HG03354 (cell line): Measurements from ENCODE around the gene GAB2.
"Not testable (repeated sequence)": the region's sequence is repeated elsewhere in the genome, so short reads cannot be mapped to it uniquely, and the experiment has no call there.

ENCODE experiments used
- ATAC-seq: cut with Tn5 transposase; IDR thresholded peaks from one replicate; pipeline ENCODE4 v1.9.1; 2021; ENCODE audit warnings: mild to moderate bottlenecking; ENCODE audit not compliant: unreplicated experiment, poor library complexity, severe bottlenecking

GAB2 gene

DNA sequence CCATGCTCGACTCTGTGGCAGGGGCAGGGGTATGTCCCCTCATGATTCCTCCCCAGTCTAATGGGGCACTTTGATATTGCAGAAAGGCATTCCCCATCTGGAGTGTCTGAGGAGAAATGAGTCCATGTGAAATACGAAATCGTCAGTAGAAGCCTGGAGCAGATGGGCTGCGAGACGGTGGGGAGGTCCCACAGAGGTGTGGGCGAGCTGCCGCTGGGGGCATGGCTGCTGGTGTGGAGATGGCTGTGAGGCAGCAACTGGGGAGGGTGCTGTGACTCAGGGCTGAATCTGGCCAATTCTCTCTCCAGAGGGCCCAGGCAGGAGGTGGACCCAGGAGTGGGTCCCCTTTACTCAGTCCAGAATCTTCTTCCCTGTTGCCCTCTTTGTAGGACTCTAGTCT is 240.4 kb downstream of the GAB2 start:
- ATAC-seq, result no peak

DNA sequence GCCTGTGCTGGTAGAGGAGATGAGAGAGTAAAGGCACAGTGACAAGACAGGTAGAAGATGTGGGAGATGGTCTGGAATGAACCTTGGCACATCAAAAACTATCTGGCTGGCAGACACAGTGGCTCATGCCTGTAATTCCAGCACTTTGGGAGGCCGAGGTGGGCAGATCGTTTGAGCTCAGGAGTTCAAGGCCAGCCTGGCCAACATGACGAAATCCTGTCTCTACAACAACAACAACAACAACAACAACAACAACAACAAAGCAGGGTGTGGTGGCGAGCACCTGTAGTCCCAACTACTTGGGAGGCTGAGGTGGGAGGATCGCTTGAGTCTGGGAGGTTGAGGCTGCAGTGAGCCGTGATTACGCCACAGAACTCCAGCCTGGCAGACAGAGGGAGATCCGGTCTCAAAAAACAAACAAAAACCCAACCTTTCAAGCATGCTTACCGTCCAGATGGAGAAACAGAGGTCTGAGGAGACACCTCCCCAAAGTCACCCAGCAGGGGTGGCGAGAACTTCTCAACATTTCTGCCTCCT is 240.9 kb downstream of the GAB2 start:
- ATAC-seq, result no peak

DNA sequence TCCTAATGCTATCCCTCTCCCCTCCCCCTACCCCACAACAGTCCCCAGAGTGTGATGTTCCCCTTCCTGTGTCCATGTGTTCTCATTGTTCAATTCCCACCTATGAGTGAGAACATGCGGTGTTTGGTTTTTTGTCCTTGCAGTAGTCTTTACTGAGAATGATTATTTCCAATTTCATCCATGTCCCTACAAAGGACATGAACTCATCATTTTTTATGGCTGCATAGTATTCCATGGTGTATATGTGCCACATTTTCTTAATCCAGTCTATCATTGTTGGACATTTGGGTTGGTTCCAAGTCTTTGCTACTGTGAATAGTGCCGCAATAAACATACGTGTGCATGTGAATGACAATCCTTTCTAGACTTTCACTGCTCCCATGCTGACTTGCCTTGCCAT is 241.8 kb downstream of the GAB2 start:
- ATAC-seq, result not testable (repeated sequence)

DNA sequence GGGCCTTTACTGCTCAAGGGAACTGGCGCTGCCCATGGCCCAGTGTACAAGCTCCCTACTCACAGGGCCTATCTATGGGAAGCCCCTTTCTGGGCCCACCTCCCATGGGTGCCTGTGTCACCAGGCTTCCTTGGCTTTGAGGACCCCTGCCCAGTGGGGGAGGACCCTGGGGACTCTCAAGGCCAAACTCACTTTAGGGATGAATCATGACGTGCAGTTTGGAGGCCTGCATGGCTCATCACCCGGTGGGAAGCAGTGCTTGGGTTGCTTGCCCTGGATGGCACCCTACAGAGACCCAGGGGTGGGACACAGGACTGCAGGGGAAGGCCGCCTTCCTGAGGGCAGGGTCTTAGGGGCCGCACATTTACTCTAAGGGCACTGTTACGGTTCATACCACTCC is 245.7 kb downstream of the GAB2 start:
- no peak for ATAC-seq

DNA sequence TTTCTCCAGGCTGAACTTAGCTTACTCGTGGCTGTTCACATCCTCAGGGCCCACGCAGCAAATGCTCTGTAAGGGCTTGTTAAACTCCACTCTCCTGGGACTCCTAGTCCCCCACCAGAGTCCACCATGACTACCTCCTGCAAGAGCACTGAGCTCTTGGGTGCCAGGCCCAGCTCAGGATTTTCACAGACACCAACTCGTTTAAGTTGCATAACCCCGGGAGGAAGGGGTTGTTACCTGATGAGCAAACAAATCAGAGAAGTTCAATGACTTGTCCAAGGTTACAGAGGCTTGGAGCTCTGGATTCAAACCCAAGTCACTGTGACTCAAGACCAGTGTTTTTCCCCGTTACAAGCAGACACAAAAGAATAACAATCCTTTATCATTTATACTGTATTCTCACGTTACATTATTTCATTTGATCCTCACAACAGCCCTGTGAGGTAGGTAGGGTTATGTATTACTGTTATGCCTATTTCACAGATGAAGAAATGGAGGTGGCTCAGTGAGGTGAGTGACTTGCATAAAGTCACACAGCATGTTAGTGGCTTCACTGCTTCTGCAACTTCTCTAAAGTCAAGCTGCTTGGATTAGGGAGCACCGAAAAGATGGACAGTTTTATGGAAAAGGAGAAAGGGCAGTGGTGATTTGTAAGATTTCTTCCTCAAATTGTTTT is 246.6 kb downstream of the GAB2 start:
- ATAC-seq, result no peak

DNA sequence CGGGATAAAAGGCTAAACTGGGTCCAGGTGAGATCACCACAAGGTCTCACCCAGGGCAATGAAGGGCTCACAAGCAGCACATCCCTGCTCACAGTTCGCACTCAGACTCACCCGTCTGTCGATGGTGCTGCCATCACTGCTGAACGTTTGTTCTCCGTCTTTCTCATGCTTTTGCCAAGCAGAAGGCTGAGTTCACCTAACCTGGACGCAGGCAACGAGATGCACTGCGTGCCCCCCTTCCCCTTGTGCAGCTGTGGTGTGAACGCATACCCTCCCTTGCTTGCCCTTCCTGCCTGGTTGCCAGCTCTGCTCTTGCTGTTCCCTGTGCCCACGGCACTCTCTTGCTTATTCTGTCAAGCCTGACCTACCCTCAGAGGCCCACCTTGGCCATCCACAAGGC is 247.2 kb downstream of the GAB2 start:
- ATAC-seq, result no peak

DNA sequence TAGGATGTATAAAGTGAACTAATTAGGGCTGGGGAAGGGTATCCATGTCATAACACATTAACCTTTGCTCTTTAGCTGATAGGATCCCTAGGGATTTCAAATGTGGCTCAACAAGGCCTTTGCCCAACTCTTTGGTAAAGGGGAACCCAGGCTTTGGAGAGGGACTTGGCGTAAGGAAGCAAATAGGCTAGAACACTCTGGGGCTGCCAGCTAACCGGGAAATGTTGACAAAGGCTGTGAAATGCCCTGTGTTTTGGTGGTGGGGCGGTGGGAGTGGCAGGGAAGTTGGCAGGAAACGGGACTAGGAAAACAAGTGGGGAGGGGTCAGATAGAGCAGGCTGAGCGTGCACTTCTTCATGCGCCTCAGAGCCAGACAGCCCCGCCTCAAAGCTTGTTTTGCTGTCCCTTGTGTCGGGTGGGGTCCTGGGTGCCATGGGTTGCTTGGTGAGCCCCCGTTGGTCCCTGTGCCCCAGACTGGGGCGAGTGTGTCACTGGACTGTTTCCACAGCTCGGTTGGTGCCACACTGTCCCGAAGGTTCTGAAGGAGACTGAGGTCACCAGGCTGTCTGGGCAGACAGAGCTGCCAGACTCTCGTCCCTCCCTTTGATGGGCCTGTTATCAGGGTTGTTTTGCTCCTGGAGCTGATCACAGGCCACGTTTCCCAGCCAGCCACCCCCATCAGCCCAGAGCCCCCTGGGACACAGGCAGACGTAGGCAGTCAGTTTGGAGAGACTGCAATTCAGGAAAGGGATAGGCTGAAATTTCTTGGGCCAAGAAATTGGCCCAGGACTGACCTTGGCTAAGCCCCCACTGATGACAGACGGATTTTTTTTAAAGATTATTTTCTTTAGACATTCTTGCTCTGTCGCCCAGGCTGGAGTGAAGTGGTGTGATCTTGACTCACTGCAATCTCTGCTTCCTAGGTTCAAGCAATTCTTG is 248.8 kb downstream of the GAB2 start:
- ATAC-seq, result no peak

DNA sequence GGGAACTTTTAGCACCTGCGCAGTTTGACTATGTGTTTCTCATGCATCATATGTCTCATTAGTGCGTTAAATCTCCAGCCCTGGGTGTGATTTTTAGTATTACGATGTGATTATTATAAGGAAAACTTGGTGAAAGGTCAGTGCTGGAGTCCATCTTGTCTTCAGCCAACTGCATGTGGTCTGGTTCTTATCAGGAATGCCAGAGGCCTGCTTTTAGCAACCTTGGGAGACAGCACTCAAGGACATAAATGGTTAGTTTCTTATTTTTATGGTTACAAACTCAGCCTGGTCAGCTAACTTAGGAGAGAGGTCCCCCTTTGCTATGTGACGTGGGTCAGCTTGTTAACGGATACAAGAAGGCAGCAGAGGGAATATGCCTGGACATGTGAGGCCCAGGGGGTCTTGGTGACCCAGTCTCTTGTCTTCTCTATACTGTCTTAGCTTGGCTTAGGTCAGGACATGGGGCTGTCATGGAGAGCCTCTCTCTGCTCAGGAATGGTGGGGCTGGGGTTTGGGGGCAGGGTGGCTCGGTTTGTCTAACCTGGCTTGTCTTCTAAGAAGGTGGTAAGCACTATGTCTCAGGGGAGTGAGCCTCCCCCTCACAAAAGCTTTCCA is 250.7 kb downstream of the GAB2 start:
- ATAC-seq, result no peak
